Upper lobe of left lung (tissue), 6 donors: ENCODE measurements around the gene FOXR1. TPM values are rescaled to one million over a fixed set of nuclear protein-coding genes. Genes with fewer than 3 reads are reported as not detected.
"Not testable (repeated sequence)": the region's sequence is repeated elsewhere in the genome, so short reads cannot be mapped to it uniquely, and the experiment has no call there.

Source experiments
- ATAC-seq, 2 donors: fragments of 200-7000 bp; cut with Tn5 transposase; one replicate each; pipeline ENCODE4 v1.9.1; 2022; ENCODE audit warnings: mild to moderate bottlenecking in 2 of 2, moderate library complexity in 2 of 2; ENCODE audit not compliant: low FRiP score in 2 of 2
- DNase-seq, 2 donors: peaks; one replicate each; pipeline ENCODE4 v3.0.0-alpha.2; 2019 to 2020
- H3K27ac ChIP-seq, 4 donors: fragments of 200-600 bp; sonication (generic); one replicate each; pipeline ENCODE4 v1.5.1; 2016 to 2019
- H3K27me3 ChIP-seq, 4 donors: fragments of 200-600 bp; sonication (generic); one replicate each; pipeline ENCODE4 v1.5.1; 2017 to 2019
- H3K36me3 ChIP-seq, 4 donors: fragments of 200-600 bp; sonication (generic); one replicate each; pipeline ENCODE4 v1.5.1; 2016 to 2019
- H3K4me1 ChIP-seq, 4 donors: fragments of 200-600 bp; sonication (generic); one replicate each; pipeline ENCODE4 v1.5.1; 2018 to 2019
- H3K4me3 ChIP-seq, 4 donors: fragments of 200-600 bp; sonication (generic); one replicate each; pipeline ENCODE4 v1.5.1; 2017 to 2019; ENCODE audit warnings: mild to moderate bottlenecking in 2 of 4, moderate library complexity in 1 of 4
- H3K9me3 ChIP-seq, 4 donors: fragments of 200-600 bp; sonication (generic); one replicate each; pipeline ENCODE4 v1.5.1; 2018 to 2019
- CTCF ChIP-seq, 6 experiments: fragments of 450-650 bp in 4 of 6; fragments of 200-600 bp in 2 of 6; sonication (generic) in 2 of 6; IDR thresholded peaks; one replicate each; pipeline ENCODE4 v1.5.1; 2016 to 2019; ENCODE audit warnings: antibody characterized with exemption in 6 of 6
- EP300 ChIP-seq, 4 donors: sonication (generic); formaldehyde crosslinking; IDR thresholded peaks; one replicate each; pipeline ENCODE4 v1.5.1; 2017; ENCODE audit warnings: antibody characterized with exemption in 4 of 4, control low read depth in 2 of 4
- POLR2A ChIP-seq, 4 donors: fragments of 450-650 bp; IDR thresholded peaks; one replicate each; pipeline ENCODE4 v1.5.1; 2016 to 2017; ENCODE audit warnings: antibody characterized with exemption in 4 of 4, mild to moderate bottlenecking in 2 of 4
- POLR2AphosphoS5 ChIP-seq, 2 donors: sonication (generic); formaldehyde crosslinking; IDR thresholded peaks; one replicate each; pipeline ENCODE4 v1.5.1; 2017; ENCODE audit warnings: antibody characterized with exemption in 2 of 2
- WGBS, 2 donors: methylation state at CpG; one replicate each; pipeline ENCODE4 v1.1.5; 2017 to 2018; 5-methylcytosine and 5-hydroxymethylcytosine counted together
- total RNA-seq, 6 donors: library from RNA; depleted of rRNA in 4 of 6; stranded (reverse); fragments of >200 nt in 4 of 6; gene quantifications; one replicate each; pipeline versions ENCODE4 v1.1.0 to v1.2.1, GENCODE V29; 2016 to 2021
- donor health status: DM: no; HTN: no; CAD: no; lungs with moderate emphysema.
- donor health status: DM: no; HTN: yes; CAD: no; lungs with severe emphysema.

The FOXR1 gene
- total RNA-seq, 6 donors from 2014 or later: not detected

- Histone ChIP-seq H3K9me3 (no peaks in the 10 kb centered on the region), H3K27ac (no peak overlapping the region), H3K27me3 (no peaks in the 10 kb centered on the region), H3K4me3 (no peak overlapping the region), H3K4me1 (no peaks in the 10 kb centered on the region), H3K36me3 (no peaks in the 10 kb centered on the region)
- ATAC-seq: no peak
- 82 to 94% methylated on average over 4 to 7 of the region's 8 CpGs for WGBS, 2 donors
- no peak for TF ChIP-seq EP300 (IDR thresholded peaks at IDR 0.05)
- TF ChIP-seq POLR2AphosphoS5 (IDR thresholded peaks at IDR 0.05): no peak
- no peak for TF ChIP-seq CTCF (IDR thresholded peaks at IDR 0.05)
- TF ChIP-seq POLR2A (IDR thresholded peaks at IDR 0.05): no peak
- DNase-seq: peak in 1 of 2 donors; percentile 39
These were observed 13.6 kb upstream of the FOXR1 start for GRCh38 chr11:118957968-118958367.

GRCh38 chr11:118958577-118958976 is 13.0 kb upstream of the FOXR1 start:
- ATAC-seq: no peak
- DNase-seq: no peak
- Histone ChIP-seq H3K36me3 (no peaks in the 10 kb centered on the region), H3K9me3 (no peaks in the 10 kb centered on the region), H3K4me1 (no peaks in the 10 kb centered on the region), H3K27me3 (no peaks in the 10 kb centered on the region), H3K27ac (no peak overlapping the region), H3K4me3 (no peak overlapping the region)
- no peak for TF ChIP-seq POLR2AphosphoS5 (IDR thresholded peaks at IDR 0.05)
- WGBS, 2 donors: 87 to 90% methylated on average over 1 to 2 of the region's 2 CpGs

GRCh38 chr11:118961189-118961588 is 10.4 kb upstream of the FOXR1 start:
- Histone ChIP-seq H3K27ac (no peak overlapping the region), H3K4me1 (no peaks in the 10 kb centered on the region), H3K9me3 (no peaks in the 10 kb centered on the region), H3K27me3 (no peaks in the 10 kb centered on the region), H3K4me3 (no peak overlapping the region), H3K36me3 (no peaks in the 10 kb centered on the region)
- 43 to 82% methylated on average over 1 to 5 of the region's 5 CpGs for WGBS, 2 donors
- DNase-seq: peak in 1 of 2 donors; percentile 36
- ATAC-seq: no peak
- TF ChIP-seq CTCF (IDR thresholded peaks at IDR 0.05) (no peak), POLR2A (IDR thresholded peaks at IDR 0.05) (no peak), POLR2AphosphoS5 (IDR thresholded peaks at IDR 0.05) (no peak), EP300 (IDR thresholded peaks at IDR 0.05) (no peak)

GRCh38 chr11:118961591-118961990 is 10.0 kb upstream of the FOXR1 start:
- TF ChIP-seq EP300 (IDR thresholded peaks at IDR 0.05): no peak
- TF ChIP-seq POLR2AphosphoS5 (IDR thresholded peaks at IDR 0.05): no peak
- TF ChIP-seq CTCF (IDR thresholded peaks at IDR 0.05): no peak
- no peak for TF ChIP-seq POLR2A (IDR thresholded peaks at IDR 0.05)
- 42 to 60% methylated on average over 3 to 9 of the region's 11 CpGs for WGBS, 2 donors
- ATAC-seq: no peak

GRCh38 chr11:118969508-118969907 is 2.1 kb upstream of the FOXR1 start:
- not testable (repeated sequence) for H3K9me3 ChIP-seq, H3K4me3 ChIP-seq, DNase-seq, H3K4me1 ChIP-seq, H3K27me3 ChIP-seq, H3K36me3 ChIP-seq, H3K27ac ChIP-seq, ATAC-seq
- WGBS, 2 donors: 86 to 100% methylated on average over 2 of the region's 2 CpGs

More at GRCh38 chr11:118961591-118961990, 10.0 kb upstream of the FOXR1 start:
- no peaks in the 10 kb centered on the region for H3K9me3 ChIP-seq
- no peak overlapping the region for H3K27ac ChIP-seq
- no peaks in the 10 kb centered on the region for H3K27me3 ChIP-seq
- no peaks in the 10 kb centered on the region for H3K4me1 ChIP-seq
- H3K36me3 ChIP-seq: no peaks in the 10 kb centered on the region
- peak in 1 of 2 donors; percentile 46 for DNase-seq
- no peak overlapping the region for H3K4me3 ChIP-seq

GRCh38 chr11:118973985-118974384 is 2.4 kb downstream of the FOXR1 start:
- TF ChIP-seq POLR2AphosphoS5 (IDR thresholded peaks at IDR 0.05) (no peak), POLR2A (IDR thresholded peaks at IDR 0.05) (no peak), EP300 (IDR thresholded peaks at IDR 0.05) (no peak), CTCF (IDR thresholded peaks at IDR 0.05) (no peak)
- Histone ChIP-seq H3K27me3 (no peaks in the 10 kb centered on the region), H3K27ac (peak overlapping the region in 1 of 4 donors; percentile 18), H3K4me3 (no peak overlapping the region), H3K4me1 (peaks cover 0 to 3% (median 0%) of the 10 kb centered on the region in 4 donors), H3K9me3 (no peaks in the 10 kb centered on the region), H3K36me3 (no peaks in the 10 kb centered on the region)
- DNase-seq (peak in 1 of 2 donors; percentile 42), ATAC-seq (peak in 1 of 2 donors; percentile 69)
- WGBS, 2 donors: 63 to 83% methylated on average over 2 of the region's 2 CpGs
